Activated naive CD8-positive, alpha-beta T cell treated with anti-CD3 and anti-CD28 coated beads for 36 hours (primary cell): ENCODE data around the gene SPOCK1. TPM values are rescaled to one million over a fixed set of nuclear protein-coding genes. Genes with fewer than 3 reads are reported as not detected.
A peak's percentile ranks its signal among the peaks of the same experiment; 100 is the strongest.
"Not testable (repeated sequence)": the region's sequence is repeated elsewhere in the genome, so short reads cannot be mapped to it uniquely, and the experiment has no call there.

Experiments
- DNase-seq: peaks from one replicate; pipeline ENCODE4 v3.0.0; 2021
- H3K27ac Mint-ChIP-seq: one replicate; pipeline ENCODE4 v1.8.0; 2022; ENCODE audit warnings: mild to moderate bottlenecking, moderate library complexity, mixed read lengths
- H3K27me3 Mint-ChIP-seq: one replicate; pipeline ENCODE4 v1.8.0; 2022; ENCODE audit warnings: mild to moderate bottlenecking, mixed read lengths
- H3K36me3 Mint-ChIP-seq: one replicate; pipeline ENCODE4 v1.8.0; 2021; ENCODE audit warnings: mild to moderate bottlenecking, mixed read lengths
- H3K4me1 Mint-ChIP-seq: one replicate; pipeline ENCODE4 v1.8.0; 2021; ENCODE audit warnings: mixed read lengths
- H3K4me3 Mint-ChIP-seq: one replicate; pipeline ENCODE4 v1.8.0; 2022; ENCODE audit warnings: mild to moderate bottlenecking, moderate library complexity, mixed read lengths
- H3K9me3 Mint-ChIP-seq: one replicate; pipeline ENCODE4 v1.8.0; 2022; ENCODE audit warnings: mixed read lengths
- total RNA-seq, 2 experiments: library from RNA; stranded (reverse); gene quantifications; one replicate each; pipeline ENCODE4 v1.2.3, GENCODE V29; 2021

The SPOCK1 gene
- total RNA-seq: under 1 TPM in 1 of 2 experiments, not detected in 1; 0.12 TPM

- no peak within 1 kb of the TSS for H3K27ac Mint-ChIP-seq
Measured at GRCh38 chr5:137498736-137499505, at the start of gene SPOCK1. SPOCK1 (minus strand) TSS chr5:137499326.

DNA sequence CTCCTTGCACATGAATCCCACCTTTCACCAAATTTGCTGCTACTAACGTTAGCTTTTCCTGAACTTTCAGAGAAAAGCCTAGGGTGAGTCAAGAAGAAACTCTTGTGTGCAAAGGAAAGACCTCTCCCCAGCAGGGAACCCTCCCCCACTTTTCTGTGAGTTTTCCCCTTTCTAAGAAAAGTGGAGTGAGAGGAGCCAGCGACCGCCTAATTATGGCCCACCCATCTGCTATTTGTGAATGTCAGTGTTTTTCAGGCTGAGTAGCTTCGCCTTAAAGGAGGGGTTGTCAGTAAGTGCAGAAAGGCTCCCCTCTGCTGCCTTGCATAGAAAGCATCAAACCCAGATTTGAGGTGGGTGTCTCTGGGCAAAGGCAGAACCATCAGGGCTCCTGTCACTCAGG lies 46.8 kb upstream of the SPOCK1 start:
- no peak for DNase-seq
- Mint-ChIP-seq H3K4me3 (no peak overlapping the region), H3K9me3 (peaks cover 12% of the 10 kb centered on the region), H3K27ac (no peak overlapping the region), H3K27me3 (peaks cover 26% of the 10 kb centered on the region), H3K36me3 (no peaks in the 10 kb centered on the region), H3K4me1 (no peaks in the 10 kb centered on the region)

More at GRCh38 chr5:137498736-137499505, at the start of gene SPOCK1:
- H3K36me3 Mint-ChIP-seq: no peaks in the 10 kb centered on the region
- peaks cover 27% of the 10 kb centered on the region for H3K27me3 Mint-ChIP-seq
- DNase-seq: peak; percentile 79
- H3K9me3 Mint-ChIP-seq: no peaks in the 10 kb centered on the region
- H3K4me3 Mint-ChIP-seq: no peak within 1 kb of the TSS
- H3K4me1 Mint-ChIP-seq: no peaks in the 10 kb centered on the region

GRCh38 chr5:137535449-137535848 lies 36.3 kb upstream of the SPOCK1 start:
- not testable (repeated sequence) for H3K27me3 Mint-ChIP-seq, H3K27ac Mint-ChIP-seq

GRCh38 chr5:137533963-137534362 lies 34.8 kb upstream of the SPOCK1 start:
- Mint-ChIP-seq H3K4me3 (no peak overlapping the region), H3K9me3 (peaks cover 5% of the 10 kb centered on the region), H3K4me1 (no peaks in the 10 kb centered on the region), H3K27me3 (no peaks in the 10 kb centered on the region), H3K36me3 (no peaks in the 10 kb centered on the region), H3K27ac (no peak overlapping the region)
- DNase-seq: no peak

More at GRCh38 chr5:137535449-137535848, 36.3 kb upstream of the SPOCK1 start:
- not testable (repeated sequence) for H3K9me3 Mint-ChIP-seq, H3K36me3 Mint-ChIP-seq, H3K4me3 Mint-ChIP-seq, DNase-seq, H3K4me1 Mint-ChIP-seq

GRCh38 chr5:137531266-137531665 lies 32.1 kb upstream of the SPOCK1 start:
- Mint-ChIP-seq H3K4me1 (no peaks in the 10 kb centered on the region), H3K4me3 (no peak overlapping the region), H3K27me3 (no peaks in the 10 kb centered on the region), H3K9me3 (peaks cover 7% of the 10 kb centered on the region), H3K36me3 (no peaks in the 10 kb centered on the region), H3K27ac (no peak overlapping the region)
- DNase-seq: no peak

GRCh38 chr5:137521246-137521645 lies 22.1 kb upstream of the SPOCK1 start:
- H3K9me3 Mint-ChIP-seq: no peaks in the 10 kb centered on the region
- H3K36me3 Mint-ChIP-seq: no peaks in the 10 kb centered on the region
- no peak overlapping the region for H3K27ac Mint-ChIP-seq
- no peaks in the 10 kb centered on the region for H3K4me1 Mint-ChIP-seq
- DNase-seq: no peak
- no peak overlapping the region for H3K4me3 Mint-ChIP-seq
- peaks cover 34% of the 10 kb centered on the region for H3K27me3 Mint-ChIP-seq

- H3K27me3 Mint-ChIP-seq: peaks cover 39% of the 10 kb centered on the region
- H3K36me3 Mint-ChIP-seq: no peaks in the 10 kb centered on the region
- no peak overlapping the region for H3K4me3 Mint-ChIP-seq
- no peaks in the 10 kb centered on the region for H3K4me1 Mint-ChIP-seq
- peaks cover 2% of the 10 kb centered on the region for H3K9me3 Mint-ChIP-seq
- H3K27ac Mint-ChIP-seq: no peak overlapping the region
- no peak for DNase-seq
Measured at GRCh38 chr5:137516961-137517360, 17.8 kb upstream of the SPOCK1 start.

- Mint-ChIP-seq H3K27ac (no peak overlapping the region), H3K4me1 (no peaks in the 10 kb centered on the region), H3K36me3 (no peaks in the 10 kb centered on the region), H3K4me3 (no peak overlapping the region), H3K9me3 (peaks cover 4% of the 10 kb centered on the region), H3K27me3 (peaks cover 43% of the 10 kb centered on the region)
- no peak for DNase-seq
Measured at GRCh38 chr5:137516251-137516797, 17.2 kb upstream of the SPOCK1 start.

DNA sequence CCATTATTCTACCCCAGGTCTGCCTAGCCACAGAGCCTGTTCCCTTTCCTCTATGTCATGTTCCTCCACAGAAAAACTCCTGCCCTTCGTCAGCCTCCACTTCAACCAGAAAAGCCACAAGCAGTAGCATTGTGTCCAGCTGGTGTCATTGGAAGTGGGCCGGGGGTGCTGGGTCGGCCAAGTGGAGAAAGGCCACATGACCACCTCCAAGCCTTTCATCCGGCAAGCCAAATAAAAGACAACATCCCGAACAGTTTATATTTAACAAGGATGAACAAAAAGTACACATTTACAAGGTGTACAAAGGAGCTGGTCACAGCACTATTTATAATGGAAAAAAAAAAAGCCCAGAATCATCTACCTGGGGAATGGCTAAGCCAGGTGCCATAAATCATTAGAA lies 16.1 kb upstream of the SPOCK1 start:
- no peaks in the 10 kb centered on the region for H3K36me3 Mint-ChIP-seq
- DNase-seq: no peak
- H3K4me3 Mint-ChIP-seq: no peak overlapping the region
- no peaks in the 10 kb centered on the region for H3K4me1 Mint-ChIP-seq
- H3K9me3 Mint-ChIP-seq: peaks cover 4% of the 10 kb centered on the region
- H3K27me3 Mint-ChIP-seq: peaks cover 36% of the 10 kb centered on the region
- no peak overlapping the region for H3K27ac Mint-ChIP-seq

- Mint-ChIP-seq H3K27ac (no peak overlapping the region), H3K36me3 (no peaks in the 10 kb centered on the region)
Measured at GRCh38 chr5:137510671-137511070, 11.5 kb upstream of the SPOCK1 start.

GRCh38 chr5:137507150-137507549 lies 8.0 kb upstream of the SPOCK1 start:
- Mint-ChIP-seq H3K4me1 (no peaks in the 10 kb centered on the region), H3K9me3 (peaks cover 2% of the 10 kb centered on the region), H3K27me3 (peaks cover 17% of the 10 kb centered on the region), H3K4me3 (no peak overlapping the region), H3K27ac (no peak overlapping the region), H3K36me3 (no peaks in the 10 kb centered on the region)
- DNase-seq: no peak

More at GRCh38 chr5:137510671-137511070, 11.5 kb upstream of the SPOCK1 start:
- Mint-ChIP-seq H3K27me3 (peaks cover 21% of the 10 kb centered on the region), H3K4me3 (no peak overlapping the region), H3K9me3 (peaks cover 2% of the 10 kb centered on the region), H3K4me1 (no peaks in the 10 kb centered on the region)
- DNase-seq: no peak

GRCh38 chr5:137506296-137506695 lies 7.2 kb upstream of the SPOCK1 start:
- H3K4me3 Mint-ChIP-seq: no peak overlapping the region

DNA sequence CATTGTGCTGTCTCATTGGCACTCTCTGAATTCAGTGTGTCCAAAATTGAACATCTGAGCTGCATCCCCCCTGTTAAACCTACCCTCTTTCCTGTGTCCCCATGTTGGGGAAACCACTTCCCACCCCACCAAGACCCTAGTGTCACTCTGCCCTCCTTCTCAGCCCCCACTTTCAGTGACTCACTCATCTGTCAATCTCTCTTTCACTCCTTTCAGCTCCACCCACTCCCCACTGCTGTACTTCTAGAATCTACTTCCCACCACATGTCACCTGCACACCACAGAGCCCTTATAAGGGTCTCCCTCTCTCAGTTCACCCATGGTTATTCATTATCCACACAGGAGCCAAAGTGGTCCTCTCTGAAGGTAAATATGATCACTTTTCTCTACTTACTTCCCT lies 5.8 kb upstream of the SPOCK1 start:
- Mint-ChIP-seq H3K4me1 (no peaks in the 10 kb centered on the region), H3K27me3 (peaks cover 12% of the 10 kb centered on the region), H3K4me3 (no peak overlapping the region), H3K27ac (no peak overlapping the region), H3K9me3 (no peaks in the 10 kb centered on the region), H3K36me3 (no peaks in the 10 kb centered on the region)
- no peak for DNase-seq

More at GRCh38 chr5:137506296-137506695, 7.2 kb upstream of the SPOCK1 start:
- H3K27me3 Mint-ChIP-seq: peaks cover 12% of the 10 kb centered on the region
- DNase-seq: no peak
- no peaks in the 10 kb centered on the region for H3K36me3 Mint-ChIP-seq
- no peak overlapping the region for H3K27ac Mint-ChIP-seq
- H3K4me1 Mint-ChIP-seq: no peaks in the 10 kb centered on the region
- no peaks in the 10 kb centered on the region for H3K9me3 Mint-ChIP-seq

GRCh38 chr5:137503456-137503855 lies 4.3 kb upstream of the SPOCK1 start:
- Mint-ChIP-seq H3K4me3 (no peak overlapping the region), H3K9me3 (no peaks in the 10 kb centered on the region), H3K4me1 (no peaks in the 10 kb centered on the region), H3K27me3 (peaks cover 12% of the 10 kb centered on the region), H3K36me3 (no peaks in the 10 kb centered on the region), H3K27ac (no peak overlapping the region)
- DNase-seq: no peak

DNA sequence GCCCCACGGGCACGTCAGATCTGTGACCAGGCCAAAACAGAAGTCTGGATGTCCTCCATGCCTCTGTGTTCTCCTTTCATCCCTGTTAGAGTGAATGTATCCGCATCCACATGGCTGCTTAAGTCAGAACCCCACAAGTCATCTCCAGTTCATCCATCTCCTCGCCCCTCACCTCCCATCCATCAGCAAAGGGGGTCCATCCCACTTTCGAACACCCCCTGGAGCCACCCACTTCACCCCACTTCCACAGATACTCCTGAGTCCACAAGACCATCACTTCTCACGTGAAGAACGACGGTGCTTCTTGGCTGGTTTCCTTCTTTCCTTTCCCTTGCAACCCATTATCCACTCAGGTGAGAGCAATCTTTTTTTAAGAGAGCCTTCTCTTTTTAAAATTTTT lies 3.5 kb upstream of the SPOCK1 start:
- Mint-ChIP-seq H3K4me1 (no peaks in the 10 kb centered on the region), H3K9me3 (no peaks in the 10 kb centered on the region), H3K4me3 (no peak overlapping the region)

More for the DNA sequence above, 3.5 kb upstream of the SPOCK1 start:
- Mint-ChIP-seq H3K27me3 (peaks cover 19% of the 10 kb centered on the region), H3K27ac (no peak overlapping the region), H3K36me3 (no peaks in the 10 kb centered on the region)
- no peak for DNase-seq
